Cardiac septum (tissue), 1 donor: Measurements from ENCODE around the gene MIDN. TPM values are rescaled to one million over a fixed set of nuclear protein-coding genes. Genes with fewer than 3 reads are reported as not detected.
"Not testable (repeated sequence)": the region's sequence is repeated elsewhere in the genome, so short reads cannot be mapped to it uniquely, and the experiment has no call there.

ENCODE experiments used
- DNase-seq: peaks from one replicate; pipeline ENCODE4 v3.0.0-alpha.2; 2020; ENCODE audit warnings: low spot score
- intact Hi-C: fragments of 100-400 bp; cut with DNase I; formaldehyde crosslinking; loops from one replicate; pipeline ENCODE4 v1.14.0; 2022
- total RNA-seq: library from RNA; stranded (reverse); fragmentation: NEBNext Ultra II Directional; extraction: Animal tissue kit (Norgen Biotek cat#: 25700); gene quantifications from one replicate; pipeline ENCODE4 v1.2.1, GENCODE V29; 2021
- donor health status: DM: no; HTN: no; CAD: no.

Gene MIDN
- total RNA-seq, 1 donor from 2014 or later = 97.5 TPM

DNA sequence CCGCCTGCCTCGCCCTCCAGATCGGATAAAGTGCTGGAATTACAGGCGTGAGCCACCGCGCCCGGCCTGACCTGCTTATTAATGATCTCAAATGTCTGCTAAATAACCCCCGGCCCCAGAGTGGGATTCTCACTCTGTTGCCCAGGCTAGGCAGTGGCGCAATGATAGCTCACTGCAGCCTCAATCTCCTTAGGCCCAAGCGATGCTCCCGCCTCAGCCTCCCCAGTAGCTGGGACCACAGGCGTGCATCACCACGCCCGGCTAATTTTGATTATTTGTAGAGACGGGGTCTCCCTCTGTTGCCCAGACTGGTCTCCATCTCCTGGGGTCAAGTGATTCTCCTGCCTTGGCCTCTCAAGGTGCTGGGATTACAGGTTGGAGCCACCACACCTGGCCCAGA lies 7.5 kb upstream of the MIDN start:
- no peak for DNase-seq
- intact Hi-C loops = loop anchor here (5.0 kb wide), 1 partner anchor 314 kb away; the partner anchor contains the start of gene ARID3A

DNA sequence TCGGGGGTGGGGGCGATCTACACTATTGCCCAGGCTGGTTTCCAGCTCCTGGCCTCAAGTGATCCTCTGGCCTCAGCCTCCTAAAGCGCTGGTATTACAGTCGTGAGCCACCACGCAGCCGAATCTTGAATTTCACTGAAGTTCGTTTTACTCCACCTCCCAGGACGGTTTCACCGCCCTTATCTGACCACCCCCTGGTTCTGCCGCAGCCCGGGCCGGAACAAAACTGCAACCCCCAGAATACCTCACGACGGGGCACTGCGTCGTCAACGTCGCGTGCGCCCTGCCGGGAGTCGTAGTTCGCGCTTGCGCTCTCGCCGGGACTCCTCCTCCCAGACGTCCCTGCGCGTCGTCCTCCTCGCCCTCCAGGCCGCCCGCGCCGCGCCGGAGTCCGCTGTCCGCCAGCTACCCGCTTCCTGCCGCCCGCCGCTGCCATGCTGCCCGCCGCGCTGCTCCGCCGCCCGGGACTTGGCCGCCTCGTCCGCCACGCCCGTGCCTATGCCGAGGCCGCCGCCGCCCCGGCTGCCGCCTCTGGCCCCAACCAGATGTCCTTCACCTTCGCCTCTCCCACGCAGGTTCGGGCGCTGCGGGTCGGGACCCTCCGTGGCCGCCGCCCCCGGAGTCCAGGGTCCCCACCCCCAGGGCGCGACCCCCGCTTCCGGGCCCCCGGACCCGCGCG lies 6.8 kb upstream of the MIDN start, which contains the start of gene ATP5F1D:
Gene ATP5F1D (plus strand): TSS at position 335 of the 679 bp plus-strand sequence. CDS start 100 bp downstream, at position 435.
- peak; percentile 98 for DNase-seq

DNA sequence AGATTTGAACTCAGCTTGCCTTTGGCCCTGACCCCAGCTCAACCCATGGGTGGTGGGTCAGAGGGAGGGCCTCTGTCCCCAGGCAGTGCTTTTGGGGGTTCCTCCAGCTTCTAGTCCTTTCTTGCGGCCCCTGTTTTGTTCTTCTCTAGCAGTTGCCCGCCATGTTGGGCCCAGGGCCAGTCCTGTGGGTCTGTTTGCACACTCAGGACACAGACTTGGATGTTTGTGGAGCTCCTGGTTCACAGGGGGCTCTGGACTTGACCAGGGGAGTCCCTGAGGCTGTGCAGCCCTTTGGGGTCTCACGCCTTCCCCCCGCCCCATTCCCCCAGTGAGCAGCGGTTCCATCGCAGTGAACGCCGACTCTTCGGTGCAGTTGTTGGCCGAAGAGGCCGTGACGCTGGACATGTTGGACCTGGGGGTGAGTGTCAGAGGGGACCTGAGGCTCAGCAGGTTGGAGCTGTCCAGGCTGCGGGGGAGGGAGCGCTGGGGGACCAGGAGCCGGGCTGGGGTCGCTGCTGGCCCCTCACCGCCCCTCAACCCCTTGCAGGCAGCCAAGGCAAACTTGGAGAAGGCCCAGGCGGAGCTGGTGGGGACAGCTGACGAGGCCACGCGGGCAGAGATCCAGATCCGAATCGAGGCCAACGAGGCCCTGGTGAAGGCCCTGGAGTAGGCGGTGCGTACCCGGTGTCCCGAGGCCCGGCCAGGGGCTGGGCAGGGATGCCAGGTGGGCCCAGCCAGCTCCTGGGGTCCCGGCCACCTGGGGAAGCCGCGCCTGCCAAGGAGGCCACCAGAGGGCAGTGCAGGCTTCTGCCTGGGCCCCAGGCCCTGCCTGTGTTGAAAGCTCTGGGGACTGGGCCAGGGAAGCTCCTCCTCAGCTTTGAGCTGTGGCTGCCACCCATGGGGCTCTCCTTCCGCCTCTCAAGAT lies 4.4 kb upstream of the MIDN start:
- DNase-seq = peak; percentile 93
- intact Hi-C loops = loop anchor here (1.0 to 5.0 kb wide), 2 partner anchors 23 to 317 kb away; partner anchors contain the start of gene ARID3A

More for the DNA sequence above, 6.8 kb upstream of the MIDN start, which contains the start of gene ATP5F1D:
- intact Hi-C loops = loop anchor here (5.0 kb wide), 1 partner anchor 314 kb away; the partner anchor contains the start of gene ARID3A

DNA sequence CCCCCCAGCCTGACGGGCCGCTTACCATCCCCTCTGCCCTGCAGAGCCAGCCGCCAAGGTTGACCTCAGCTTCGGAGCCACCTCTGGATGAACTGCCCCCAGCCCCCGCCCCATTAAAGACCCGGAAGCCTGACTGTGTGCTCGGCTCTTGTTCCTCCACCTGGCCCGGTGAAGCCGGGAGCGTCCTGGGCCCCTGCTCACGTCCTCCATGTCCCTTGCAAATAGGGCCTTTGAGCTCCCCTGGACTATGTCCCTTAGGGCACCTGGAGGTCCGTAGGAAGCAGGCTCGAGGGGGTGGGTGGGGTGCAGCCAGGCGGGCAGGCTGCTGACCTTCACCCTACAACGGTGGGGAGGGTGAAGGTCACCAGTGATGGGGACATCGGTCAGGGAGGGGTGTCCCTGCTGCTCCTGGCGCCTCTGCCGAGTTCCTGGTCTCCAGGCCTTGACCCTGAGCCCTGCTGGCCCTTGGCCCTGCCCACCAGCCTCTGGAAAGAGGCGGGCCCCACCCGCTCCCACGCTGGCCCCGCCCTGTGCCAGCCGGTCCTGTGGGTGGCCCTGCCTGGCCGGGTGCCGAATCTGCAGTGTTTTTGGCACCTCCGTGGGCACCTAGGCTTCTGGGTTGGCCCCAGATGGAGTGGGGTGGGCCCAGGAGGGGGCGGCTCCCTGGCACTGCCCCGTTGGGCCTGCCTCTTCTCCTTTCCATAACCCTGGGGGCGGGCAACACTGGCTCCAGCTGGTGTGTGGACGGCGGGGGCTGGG lies 3.5 kb upstream of the MIDN start:
- intact Hi-C loops = loop anchor here (1.0 to 5.0 kb wide), 2 partner anchors 22 to 318 kb away; partner anchors contain the start of gene ARID3A
- peak; percentile 90 for DNase-seq

DNA sequence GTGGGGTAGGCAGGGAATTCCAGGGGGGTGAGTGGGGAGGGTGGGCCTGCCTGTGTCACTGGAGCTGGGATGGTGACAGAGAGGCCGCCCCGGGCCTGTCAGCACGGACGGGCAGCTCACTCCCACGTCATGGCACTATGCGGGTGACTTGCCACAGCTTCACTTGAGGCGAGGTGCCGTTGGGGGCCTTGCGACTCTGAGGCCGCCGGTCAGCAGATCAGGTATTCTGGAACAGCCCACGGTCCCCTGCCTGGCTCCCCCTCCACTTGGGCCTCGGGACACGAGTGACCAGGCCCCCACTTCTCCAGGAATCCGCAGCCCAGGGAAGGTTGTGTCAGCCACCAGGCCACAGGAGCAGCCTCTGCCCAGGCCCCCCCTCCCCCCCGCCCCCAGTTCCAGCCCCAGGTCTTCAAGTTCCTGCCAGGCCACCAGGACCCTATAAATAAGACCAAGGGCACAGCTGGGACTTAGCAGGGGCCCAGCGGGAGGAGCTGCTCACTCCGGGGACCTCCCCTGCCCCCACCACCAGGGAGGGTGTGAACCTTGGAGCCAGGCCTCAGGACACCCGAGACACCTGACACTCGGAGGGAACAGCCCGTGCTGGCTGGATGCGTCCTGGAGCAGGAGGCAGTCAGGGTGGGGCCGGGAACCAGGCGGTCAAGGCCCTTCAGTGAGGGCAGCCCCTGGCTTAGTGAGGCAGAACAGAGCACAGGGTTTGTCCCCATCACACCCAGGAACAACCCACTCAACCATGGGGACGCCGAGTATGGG lies 2.7 kb upstream of the MIDN start:
- no peak for DNase-seq
- intact Hi-C loops = no loop called here

DNA sequence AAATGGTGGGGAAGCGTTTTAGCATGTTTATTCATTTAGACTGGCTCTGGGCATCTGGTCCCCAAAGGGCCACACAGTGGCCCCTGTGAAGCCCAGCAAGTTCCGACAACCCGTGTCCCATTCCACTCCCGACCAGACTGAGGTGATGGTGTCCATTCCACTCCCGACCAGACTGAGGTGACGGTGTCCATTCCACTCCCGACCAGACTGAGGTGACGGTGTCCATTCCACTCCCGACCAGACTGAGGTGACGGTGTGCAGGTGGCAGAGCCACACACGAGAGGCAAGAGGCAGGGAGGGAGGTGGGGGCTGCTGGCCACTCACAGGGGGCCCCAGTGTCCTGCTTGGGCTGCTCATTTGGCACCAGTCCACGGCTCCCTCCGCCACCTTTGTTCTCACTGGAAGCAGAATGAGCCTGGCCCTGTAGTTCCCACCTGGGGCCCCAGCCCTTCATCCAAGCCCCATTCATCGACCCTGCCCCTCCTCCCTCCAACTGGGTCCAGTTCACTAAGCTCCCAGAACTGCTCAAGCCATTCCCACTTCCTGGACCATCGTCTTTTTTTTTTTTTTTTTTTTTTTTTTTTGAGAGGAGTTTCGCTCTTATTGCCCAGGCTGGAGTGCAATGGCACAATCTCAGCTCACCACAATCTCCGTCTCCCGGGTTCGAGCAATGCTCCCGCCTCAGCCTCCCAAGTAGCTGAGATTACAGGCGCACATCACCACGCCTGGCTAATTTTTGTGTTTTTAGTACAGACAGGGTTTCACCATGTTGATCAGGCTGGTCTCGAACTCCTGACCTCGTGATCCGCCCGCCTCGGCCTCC lies 1.9 kb upstream of the MIDN start:
- DNase-seq, intact Hi-C loops: not testable (repeated sequence)

DNA sequence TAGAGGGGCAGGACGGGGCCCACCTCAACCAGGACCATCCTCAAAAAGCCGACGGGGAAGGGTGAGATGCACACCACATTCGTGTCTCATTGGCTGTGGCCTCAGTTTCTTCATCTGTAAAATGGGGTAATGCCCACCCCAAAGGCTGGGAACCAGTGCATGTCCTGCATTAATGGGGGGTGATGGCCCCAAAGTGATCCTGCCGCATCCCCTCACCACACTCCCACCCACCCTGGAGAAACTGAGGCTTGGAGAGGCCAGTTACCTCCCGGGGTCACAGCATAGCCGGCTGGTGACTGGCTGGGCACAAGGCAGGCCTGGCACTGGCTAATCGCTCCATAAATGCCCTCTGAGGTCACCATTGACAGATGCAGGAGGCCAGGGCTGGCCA lies 640 bp upstream of the MIDN start:
- DNase-seq = no peak
- intact Hi-C loops = no loop called here

DNA sequence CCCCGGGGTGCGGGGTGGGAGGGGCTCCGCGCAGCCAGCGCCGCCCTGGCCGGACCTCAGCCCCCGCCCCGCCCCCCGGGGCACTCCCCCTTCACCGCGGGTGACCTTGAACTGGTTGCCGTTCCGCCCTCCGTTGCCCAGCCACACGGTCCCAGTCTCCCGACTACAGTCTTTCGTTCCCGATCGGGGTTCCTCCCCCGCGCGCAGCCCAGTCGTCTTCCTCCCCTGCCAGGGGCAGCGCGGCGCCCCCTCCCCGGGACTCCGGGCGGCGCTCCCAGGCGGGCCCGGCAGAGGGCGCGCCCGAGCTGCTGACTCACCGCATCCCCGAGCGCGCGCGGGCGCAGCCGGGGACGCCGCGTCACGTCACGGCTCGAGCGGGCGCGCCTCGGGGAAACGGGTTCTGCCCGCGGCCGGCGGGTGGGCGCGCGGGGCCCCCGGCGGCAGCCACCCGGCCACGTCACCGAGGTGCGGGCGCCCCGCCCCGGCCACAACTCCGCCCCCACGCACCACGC lies 459 bp downstream of the MIDN start:
- DNase-seq = peak; percentile 92

DNA sequence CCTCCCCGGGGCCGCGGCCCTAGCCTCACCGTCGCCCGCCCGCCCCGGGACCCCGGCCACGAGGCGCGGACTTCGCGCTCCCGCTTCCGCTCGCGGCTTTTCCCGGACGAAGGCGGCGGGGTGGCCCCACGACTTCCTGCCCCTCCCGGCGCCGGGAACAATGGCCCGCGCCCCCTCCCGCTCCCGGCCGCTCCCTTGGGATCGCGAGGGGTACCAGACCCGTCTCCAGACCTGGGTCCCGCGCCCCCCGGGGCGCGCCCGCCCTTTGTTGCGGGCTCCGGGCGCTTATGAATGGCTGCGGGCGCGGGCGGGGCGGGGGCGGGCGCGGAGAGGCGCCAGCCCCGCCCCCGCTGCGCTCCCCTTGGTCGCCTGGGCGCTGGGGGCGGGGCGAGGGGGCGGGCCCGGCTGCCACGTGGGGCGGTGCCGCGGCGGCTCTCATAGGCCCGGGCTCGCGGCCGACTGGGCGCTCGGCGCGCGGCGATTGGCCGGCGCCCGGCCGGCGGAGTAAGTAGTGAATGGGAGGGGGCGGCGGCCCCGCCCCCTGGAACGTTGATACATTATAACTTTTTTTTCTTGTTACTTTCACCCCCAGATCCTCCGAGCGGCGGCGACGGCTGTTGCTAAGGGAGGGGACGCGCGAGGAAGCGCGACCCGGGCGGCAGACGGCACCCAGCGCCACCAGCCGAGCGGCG lies 1.1 kb downstream of the MIDN start:
- intact Hi-C loops = loop anchor here (1.0 kb wide), 1 partner anchor 17 kb away; no protein-coding TSS in a partner anchor
- DNase-seq = peak; percentile 96

More for the DNA sequence above, 459 bp downstream of the MIDN start:
- intact Hi-C loops = loop anchor here (1.0 kb wide), 1 partner anchor 17 kb away; no protein-coding TSS in a partner anchor

DNA sequence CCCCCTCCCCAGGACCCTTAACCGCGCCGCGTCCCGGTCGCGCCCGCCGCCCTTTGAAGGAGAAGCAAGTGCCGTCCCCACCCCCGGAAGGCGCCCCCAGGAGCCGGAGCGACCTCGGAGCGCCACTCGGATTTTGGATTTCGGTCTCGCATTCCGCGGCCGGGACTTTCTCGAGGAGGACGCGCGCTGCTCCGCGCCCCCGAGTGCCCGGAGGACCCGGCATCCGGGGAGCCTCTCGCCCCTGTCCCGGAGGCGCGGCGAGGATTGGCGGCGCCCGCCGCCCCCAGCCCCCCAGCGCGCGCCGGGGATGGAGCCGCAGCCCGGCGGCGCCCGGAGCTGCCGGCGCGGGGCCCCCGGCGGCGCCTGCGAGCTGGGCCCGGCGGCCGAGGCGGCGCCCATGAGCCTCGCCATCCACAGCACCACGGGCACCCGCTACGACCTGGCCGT lies 1.6 kb downstream of the MIDN start:
- intact Hi-C loops = loop anchor here (1.0 kb wide), 1 partner anchor 16 kb away; no protein-coding TSS in a partner anchor

DNA sequence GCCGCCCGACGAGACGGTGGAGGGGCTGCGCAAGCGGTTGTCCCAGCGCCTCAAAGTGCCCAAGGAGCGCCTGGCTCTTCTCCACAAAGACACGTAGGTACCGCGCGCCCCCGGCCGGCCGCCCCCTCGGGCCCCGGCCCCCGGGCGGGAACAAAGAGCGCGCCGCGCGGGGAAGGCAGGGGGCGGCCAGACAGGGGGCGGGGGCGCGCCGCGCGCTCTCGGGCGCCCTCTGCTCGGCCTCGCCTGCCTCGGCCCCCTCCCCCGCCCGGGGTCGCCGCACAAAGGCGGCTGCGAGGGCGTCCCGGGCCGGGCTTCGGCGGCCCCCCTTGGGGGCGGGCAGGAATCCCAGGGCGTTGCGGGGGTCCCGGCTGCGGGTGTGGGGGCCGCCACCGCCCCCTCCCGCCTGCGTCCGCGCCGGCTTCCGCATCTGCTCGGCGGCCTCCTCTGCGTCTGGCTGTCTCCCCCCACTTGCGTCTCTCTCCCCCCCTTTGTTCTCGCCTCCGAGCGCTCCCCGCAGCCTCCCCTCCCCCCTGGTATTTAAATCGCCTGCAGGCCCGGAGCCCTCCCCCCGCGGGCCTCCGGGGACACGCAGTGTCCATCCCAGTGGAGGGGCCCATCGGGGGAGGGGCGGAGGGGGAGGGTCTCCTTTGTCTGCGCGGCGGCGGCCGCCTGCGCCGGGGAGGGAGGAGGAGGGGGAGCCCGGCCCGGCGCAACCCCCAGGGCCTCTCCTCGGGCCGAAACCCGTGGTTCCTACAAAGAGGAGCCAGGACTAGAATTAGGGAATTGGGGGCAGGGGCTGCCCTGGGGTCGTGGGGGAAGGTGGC lies 2.3 kb downstream of the MIDN start:
- no peak for DNase-seq

More for the DNA sequence above, 1.6 kb downstream of the MIDN start:
- DNase-seq = no peak

DNA sequence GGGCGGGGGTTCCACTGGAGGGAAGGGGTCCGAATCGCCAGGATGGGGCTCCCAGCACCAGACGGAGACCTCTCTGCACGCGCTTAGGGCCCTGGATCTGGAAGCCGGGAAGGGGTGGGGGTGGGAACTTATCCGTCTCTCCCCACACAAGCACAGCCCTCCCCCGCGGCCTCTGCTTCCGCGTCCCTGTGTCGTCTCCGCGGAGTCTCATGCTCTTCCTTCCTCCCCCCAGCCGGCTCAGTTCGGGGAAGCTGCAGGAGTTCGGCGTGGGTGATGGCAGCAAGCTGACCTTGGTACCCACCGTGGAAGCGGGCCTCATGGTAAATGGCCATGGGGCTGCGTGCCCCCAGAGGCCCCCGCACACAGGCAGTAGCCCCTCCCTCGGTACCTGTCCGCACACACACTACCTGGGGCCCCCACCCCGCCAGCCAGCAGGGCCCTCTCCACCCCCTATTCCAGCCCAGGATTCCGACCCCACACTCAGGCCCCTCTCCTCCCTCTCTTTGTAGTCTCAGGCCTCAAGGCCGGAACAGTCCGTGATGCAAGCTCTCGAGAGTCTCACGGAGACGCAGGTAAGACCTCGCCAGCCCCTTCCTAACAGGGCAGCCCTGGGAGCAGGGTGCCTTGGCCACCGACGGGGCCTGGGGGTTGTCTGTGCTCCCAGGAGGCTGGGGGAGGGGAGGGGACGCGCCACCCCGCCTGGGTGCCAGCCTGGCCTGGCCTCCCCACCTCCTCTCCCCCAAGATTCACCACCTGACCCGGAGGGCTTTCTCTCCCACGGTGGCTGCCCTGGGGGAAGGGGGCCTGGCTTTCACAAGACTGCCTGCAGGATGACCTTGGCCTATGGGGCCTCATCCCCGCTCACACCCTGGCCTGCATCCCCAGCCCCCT lies 3.2 kb downstream of the MIDN start:
- intact Hi-C loops = no loop called here
- peak; percentile 90 for DNase-seq

More for the DNA sequence above, 2.3 kb downstream of the MIDN start:
- intact Hi-C loops = no loop called here

DNA sequence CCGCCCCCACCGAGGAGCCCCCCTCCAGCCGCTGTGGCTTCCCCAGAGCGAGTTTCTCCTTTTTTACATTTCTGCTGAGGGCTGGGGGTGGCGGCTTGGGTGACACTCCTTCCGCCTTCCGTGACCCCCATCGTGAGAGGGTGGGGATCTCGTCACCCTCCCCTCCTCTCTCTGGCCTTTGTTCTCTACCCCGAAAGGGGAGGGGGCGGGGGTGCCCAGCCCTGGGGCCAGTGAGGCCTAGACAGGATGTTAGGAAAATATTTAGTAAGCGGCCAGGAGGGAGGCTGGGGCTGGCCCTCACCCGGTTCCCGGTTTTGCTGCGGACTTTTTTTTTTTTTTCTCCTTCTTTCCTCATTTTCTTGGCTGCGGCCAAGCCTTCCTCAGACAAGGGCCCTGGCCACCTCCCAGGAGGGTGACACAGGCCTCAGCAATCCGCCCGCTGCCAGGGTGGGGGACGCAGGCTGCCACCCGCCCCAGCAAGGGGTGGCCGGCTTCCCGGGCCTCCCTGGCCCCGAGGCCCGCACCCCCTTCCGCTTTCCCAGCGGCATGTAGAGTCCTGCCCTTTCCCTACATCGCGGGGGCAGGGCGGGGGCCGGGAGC lies 3.9 kb downstream of the MIDN start:
- intact Hi-C loops = no loop called here

DNA sequence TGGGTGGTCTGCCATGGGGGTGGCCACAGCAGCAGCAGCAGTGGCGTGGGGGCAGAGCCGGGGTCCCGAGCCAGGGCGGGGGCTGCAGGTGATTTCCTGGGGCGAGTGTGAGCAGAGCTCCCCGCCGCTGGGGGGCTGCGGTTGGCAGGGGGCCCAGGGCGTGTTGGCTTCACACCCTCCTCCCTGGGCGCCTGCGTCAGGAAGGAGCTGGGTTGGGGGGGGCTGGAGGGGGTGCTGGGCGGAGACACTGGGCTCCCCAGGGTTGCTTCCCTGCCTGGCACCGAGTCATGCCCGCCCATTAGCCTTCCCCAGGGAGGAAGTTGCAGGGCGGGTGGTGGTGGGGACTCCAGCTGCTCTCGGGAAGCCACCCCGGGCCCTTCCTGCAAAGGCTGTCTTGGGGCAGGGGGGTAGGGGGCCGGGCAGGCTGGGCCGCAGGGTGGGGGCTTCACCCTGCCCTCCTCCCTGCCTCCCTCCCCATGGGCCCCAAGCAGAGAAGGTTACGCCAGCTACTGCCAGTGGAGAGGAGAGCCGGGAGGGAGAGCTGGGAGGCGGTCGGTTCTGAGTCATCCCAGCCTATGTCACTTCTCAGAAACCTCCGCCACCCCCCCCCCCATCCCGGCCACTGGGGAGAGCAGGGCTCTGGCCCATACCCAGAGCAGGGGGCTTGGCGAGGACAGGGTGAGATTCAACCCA lies 4.6 kb downstream of the MIDN start:
- intact Hi-C loops = no loop called here
- peak; percentile 97 for DNase-seq

More for the DNA sequence above, 3.9 kb downstream of the MIDN start:
- peak; percentile 95 for DNase-seq
